AG10803 (cell line): Measurements from ENCODE around the gene MTR.

ENCODE experiments used
- DNase-seq: peaks from one replicate; pipeline ENCODE4 v3.0.0; 2010; ENCODE audit warnings: low read depth
- H3K4me3 ChIP-seq: 2 replicates; pipeline ENCODE4 v1.5.1; 2011; ENCODE audit warnings: mild to moderate bottlenecking, low read length, control low read depth
- TF ChIP-seq, protein P1 (sequence below): conservative IDR thresholded peaks from 2 replicates; pipeline ENCODE4 v1.5.1; 2011; ENCODE audit warnings: mild to moderate bottlenecking, low read length, control low read depth, inconsistent platforms

MTR gene

DNA sequence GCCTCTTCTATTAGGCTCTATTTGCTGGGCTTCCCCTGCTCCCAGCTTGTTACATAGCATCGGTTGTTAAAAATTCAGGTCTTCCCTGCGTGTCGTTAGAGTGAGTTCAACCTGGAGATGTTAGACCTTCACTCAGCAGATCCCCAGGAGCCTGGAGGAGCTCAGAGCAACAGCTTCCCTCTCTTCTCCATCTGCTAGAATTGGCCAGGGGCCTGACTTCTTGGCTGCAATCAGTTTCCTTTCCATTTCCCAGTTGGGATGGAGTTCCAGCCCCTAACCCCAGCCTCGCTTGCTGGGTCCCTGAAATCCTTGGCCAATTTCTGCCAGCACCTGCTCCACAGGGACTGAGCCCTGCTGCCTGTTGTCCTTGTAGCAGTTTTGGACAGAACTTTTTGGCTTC lies 153.3 kb downstream of the MTR start:
- TF ChIP-seq, protein P1, sequence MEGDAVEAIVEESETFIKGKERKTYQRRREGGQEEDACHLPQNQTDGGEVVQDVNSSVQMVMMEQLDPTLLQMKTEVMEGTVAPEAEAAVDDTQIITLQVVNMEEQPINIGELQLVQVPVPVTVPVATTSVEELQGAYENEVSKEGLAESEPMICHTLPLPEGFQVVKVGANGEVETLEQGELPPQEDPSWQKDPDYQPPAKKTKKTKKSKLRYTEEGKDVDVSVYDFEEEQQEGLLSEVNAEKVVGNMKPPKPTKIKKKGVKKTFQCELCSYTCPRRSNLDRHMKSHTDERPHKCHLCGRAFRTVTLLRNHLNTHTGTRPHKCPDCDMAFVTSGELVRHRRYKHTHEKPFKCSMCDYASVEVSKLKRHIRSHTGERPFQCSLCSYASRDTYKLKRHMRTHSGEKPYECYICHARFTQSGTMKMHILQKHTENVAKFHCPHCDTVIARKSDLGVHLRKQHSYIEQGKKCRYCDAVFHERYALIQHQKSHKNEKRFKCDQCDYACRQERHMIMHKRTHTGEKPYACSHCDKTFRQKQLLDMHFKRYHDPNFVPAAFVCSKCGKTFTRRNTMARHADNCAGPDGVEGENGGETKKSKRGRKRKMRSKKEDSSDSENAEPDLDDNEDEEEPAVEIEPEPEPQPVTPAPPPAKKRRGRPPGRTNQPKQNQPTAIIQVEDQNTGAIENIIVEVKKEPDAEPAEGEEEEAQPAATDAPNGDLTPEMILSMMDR: no peak
- DNase-seq: no peak
- no peak overlapping the region for H3K4me3 ChIP-seq

DNA sequence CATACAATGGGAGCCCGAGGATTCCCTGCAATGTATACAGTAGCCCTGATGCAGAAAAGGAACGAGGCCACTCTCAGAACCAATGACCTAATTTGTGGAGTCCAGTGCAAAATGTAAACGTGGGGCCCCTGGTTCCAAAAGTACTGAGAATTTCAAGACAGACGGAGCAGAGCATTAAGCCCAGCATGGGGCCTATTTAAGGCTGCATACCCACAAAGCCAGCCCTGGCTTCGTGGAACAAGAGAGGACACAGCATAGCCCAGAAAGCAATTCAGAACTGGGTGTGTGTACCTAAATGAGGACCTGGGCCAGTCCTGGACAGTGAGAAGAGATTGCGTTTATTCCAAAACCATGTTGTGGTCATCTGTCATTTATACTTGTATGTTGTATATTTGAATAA lies 153.9 kb downstream of the MTR start:
- TF ChIP-seq, protein P1: no peak
- H3K4me3 ChIP-seq: no peak overlapping the region
- no peak for DNase-seq

DNA sequence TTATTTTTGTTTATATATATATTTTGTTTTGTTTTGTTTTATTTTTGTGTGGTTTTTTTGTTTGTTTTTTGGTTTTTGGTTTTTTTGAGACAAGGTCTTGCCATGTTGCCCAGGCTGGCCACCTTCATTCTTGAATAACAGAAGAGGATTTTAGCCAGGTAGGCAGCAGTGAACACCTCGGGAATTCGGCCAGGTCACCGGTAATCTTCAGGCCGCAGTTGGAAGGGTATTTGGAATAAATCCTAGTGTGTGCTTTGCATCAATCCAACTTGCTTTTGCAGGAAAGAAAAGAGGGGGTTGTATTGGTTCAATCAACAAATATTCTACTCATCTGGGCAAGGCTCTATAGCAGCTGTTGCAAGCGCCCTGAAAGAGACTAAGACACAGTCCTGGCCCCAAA lies 155.3 kb downstream of the MTR start:
- TF ChIP-seq, protein P1: no peak
- DNase-seq: no peak

DNA sequence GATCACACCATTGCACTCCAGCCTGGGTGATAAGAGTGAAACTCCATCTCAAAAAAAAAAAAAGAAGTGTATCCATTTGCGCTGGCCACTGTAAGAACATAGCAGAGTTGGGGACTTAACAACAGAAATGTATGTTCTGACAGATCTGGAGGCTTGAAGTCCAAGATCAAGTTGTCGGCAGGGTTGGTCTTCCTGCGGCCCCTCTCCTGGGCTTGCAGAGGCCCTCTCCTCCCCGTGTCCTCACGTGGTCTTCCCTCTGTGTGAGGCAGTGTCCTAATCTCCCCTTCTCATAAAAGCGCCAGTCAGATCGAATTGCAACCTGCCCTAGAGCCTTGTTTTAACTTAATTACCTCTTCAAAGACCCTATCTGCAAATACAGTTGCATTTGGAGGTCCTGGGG lies 156.6 kb downstream of the MTR start:
- DNase-seq: no peak
- TF ChIP-seq, protein P1: no peak
- no peak overlapping the region for H3K4me3 ChIP-seq

More for the DNA sequence above, 155.3 kb downstream of the MTR start:
- H3K4me3 ChIP-seq: no peak overlapping the region

DNA sequence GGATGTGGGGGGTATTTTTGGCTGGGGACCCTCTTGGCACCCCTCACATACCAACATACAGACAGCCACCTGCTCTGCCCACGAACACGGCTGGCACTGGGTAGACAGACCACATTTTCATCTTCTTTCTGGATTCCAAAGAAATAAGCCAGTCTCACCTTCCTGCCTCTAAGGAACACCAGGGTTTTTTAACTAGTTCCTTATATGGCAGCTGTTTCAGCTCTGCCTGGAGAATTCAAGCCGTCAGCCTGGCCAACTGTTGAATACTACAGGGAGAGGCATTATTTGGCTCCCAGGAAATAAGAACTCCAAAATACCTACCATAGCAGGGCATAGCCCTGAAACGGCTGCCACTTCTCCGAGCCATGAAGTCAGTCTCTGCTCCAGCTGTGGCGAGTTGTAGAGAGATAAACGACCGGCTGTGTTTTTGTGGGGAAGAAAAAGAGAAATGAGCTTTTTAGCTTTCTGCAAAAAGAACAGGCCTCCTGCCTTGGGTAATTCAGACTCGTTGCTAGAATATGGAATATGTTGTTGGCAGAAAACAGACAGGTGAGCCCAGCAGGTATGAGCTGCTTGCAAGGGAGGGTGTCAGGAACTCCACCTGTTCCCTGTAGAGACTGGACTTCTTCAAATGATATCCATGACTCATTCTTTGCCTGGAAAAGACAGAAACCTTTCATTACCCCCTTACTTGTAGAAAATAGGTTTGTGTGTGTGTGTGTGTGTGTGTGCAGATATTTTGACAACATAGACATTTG lies 157.3 kb downstream of the MTR start:
- no peak overlapping the region for H3K4me3 ChIP-seq
- TF ChIP-seq, protein P1: no peak
- DNase-seq: no peak

DNA sequence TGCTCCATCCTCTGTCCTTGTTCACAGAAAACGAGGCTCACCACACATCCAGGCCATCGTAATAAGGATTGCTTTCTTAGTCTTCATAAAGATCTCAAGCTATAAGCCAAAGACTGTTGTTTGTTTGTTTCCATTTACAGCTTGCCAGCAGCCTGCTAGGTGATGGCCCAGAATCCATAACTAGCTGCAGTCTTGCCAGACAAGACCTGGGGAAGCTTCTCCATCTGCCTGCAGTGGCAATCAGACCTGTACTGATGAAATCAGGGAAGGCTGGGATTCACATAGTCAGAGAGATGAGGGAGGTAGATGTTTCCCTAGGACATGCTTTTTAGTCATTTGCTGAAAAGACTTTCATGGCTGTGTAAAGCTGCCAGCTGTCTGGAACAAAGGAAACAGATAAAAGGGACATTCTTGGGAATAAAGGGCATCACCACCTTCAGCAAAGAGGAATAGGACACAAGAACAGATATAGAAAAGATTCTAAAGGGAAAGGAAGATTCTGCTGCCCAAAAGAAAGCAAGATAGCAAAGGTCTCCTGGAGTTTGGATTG lies 158.1 kb downstream of the MTR start:
- TF ChIP-seq, protein P1: no peak
- H3K4me3 ChIP-seq: no peak overlapping the region
- DNase-seq: no peak
